ENCODE measurements around the gene BTBD2.
A peak's percentile ranks its signal among the peaks of the same experiment; 100 is the strongest.

BTBD2 gene

DNA sequence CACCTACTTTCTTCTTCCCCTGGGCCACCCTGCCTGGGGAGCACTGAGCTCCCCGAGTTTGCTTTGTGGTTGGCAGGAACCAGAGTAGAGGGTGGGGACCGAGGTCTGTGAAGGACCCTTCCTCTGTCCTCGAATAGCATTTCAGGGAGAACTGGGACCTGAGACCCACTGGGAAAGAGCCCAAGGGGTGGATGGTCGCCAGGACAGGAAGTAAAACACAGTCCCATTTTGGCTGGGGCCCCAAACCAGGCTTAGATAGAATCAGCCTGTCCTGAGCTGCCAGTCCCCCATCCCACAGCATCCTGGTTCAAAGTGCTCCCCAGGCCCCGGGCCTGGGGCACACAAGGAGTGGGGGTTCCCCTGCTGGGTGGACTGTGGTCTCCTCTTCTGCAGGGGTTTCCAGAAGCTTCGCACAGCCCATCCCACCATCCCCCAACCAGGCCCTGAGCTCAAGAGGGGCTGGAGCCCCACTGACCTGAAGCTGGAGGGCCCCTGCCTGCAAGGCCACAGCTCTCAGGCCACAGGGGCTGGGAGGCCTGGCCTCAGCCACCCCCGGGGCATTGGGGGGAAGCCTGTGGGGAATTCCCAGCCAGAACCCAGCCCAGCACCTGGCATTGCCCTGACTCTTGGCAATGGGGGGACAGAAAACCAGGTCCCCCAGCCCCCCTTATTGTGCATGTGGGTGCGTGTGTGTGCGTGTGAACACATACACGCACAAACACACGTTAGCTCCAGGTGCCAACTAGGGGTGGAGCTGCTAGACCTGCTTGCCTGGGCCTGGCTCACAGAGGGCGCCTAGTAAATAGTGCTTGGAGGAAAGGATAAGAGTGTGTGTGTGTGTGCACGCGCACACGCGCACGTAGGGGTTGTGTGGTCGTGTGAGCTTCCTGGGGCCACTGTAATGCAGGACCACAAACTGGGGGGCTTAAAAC, 36.5 kb upstream of the BTBD2 start:
- TF ChIP-seq, protein P1, sequence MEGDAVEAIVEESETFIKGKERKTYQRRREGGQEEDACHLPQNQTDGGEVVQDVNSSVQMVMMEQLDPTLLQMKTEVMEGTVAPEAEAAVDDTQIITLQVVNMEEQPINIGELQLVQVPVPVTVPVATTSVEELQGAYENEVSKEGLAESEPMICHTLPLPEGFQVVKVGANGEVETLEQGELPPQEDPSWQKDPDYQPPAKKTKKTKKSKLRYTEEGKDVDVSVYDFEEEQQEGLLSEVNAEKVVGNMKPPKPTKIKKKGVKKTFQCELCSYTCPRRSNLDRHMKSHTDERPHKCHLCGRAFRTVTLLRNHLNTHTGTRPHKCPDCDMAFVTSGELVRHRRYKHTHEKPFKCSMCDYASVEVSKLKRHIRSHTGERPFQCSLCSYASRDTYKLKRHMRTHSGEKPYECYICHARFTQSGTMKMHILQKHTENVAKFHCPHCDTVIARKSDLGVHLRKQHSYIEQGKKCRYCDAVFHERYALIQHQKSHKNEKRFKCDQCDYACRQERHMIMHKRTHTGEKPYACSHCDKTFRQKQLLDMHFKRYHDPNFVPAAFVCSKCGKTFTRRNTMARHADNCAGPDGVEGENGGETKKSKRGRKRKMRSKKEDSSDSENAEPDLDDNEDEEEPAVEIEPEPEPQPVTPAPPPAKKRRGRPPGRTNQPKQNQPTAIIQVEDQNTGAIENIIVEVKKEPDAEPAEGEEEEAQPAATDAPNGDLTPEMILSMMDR (IDR thresholded peaks at IDR 0.05; ENCODE audit: insufficient read depth, low read length, poor library complexity, severe bottlenecking): peak; percentile 15
- H3K4me3 ChIP-seq (replicated peaks; ENCODE audit: low read depth, low read length): peak overlapping the region; percentile 55; the same call in 1 of the 2 replicates
- no peaks in the 10 kb centered on the region for H3K27me3 ChIP-seq (replicated peaks; ENCODE audit: control insufficient read depth, insufficient read depth, low read length)
- DNase-seq (ENCODE audit: extremely low read depth, insufficient read length): peak; percentile 81
- peaks cover 16% of the 10 kb centered on the region for H3K36me3 ChIP-seq (ENCODE audit: control insufficient read depth, insufficient read depth, low read length)

DNA sequence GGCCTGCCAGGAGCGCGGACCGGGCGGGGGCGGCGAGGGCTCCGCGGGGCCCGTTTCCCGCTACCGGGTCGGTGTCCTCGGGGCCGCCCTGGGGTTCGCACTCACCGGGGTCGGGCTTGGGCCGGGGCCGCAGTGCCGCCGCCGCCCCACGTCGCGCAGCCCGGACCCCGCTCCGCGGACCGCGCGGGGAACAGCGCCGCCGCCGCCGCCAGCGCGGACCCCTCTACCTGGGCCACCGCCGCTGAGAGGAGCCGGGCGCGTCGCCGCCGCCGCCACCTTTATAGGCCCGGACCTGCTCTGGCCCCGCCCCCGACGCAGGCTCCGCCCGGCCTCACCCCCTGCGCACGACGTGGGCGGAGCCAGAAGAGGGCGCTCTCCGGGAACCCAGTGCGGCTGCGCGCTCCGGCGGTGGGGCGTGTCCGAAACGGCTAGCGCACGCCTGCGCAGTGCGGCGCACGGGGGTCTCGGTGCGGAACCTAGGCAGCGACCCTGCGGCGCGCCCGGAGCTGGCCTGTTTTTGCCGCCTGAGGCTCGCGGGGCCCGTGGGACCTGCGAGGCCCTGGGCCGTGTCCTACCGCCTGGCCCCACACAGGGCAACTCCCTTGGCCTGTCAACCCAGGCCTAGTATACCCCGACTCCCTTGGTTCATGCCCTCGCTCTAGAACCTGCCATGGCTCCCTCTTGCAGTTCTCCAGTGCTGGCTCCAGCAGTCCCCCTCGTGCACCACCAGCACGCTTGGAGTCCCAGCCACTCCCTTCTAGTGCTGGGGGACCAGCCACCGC, 35.7 kb upstream of the BTBD2 start, which contains the start of gene MKNK2:
Gene MKNK2, minus strand, starts transcription at position 254 of the 782 bp plus-strand sequence. CDS start 393 bp downstream, outside the sequence.
- Histone ChIP-seq H3K36me3 (ENCODE audit: control insufficient read depth, insufficient read depth, low read length) (peaks cover 21% of the 10 kb centered on the region), H3K4me3 (replicated peaks; ENCODE audit: low read depth, low read length) (peak within 1 kb of the TSS; percentile 98), H3K27me3 (replicated peaks; ENCODE audit: control insufficient read depth, insufficient read depth, low read length) (no peaks in the 10 kb centered on the region)
- DNase-seq (ENCODE audit: extremely low read depth, insufficient read length): peak; percentile 90
- TF ChIP-seq, protein P1 (IDR thresholded peaks at IDR 0.05; ENCODE audit: insufficient read depth, low read length, poor library complexity, severe bottlenecking): peak; percentile 33

DNA sequence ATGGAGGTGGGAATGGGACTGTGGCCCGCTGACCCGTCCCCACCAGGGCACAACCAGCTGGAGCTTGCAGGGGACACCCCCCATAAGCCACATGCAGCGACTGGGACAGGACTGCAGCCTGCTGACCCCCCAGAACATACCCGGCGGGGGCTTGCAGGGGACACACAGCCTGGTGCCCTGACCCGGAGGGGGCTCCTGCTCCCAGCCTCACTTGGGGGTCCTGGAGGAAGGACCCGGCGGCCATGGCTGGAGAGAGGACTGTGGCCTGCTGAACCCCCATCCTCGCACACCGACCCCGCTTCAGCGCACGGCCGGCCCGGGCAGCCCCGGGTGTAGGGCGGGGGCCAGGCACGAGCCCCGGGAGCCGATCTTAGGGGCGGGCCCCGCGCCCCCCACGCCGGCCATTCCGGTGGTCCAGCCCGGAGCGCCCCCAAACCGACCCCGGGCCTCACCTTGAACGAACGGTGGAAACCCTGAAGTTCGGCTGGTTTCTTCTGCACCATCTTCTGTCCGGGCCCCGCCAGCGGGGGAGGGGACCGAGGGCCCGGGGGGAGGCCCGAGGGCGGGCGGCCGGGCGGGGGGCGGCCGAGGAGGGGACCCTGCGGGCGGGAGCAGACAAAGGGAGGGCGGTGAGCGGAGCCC, 35.0 kb upstream of the BTBD2 start:
- H3K4me3 ChIP-seq (replicated peaks; ENCODE audit: low read depth, low read length): peak overlapping the region; percentile 98
- TF ChIP-seq, protein P1 (IDR thresholded peaks at IDR 0.05; ENCODE audit: insufficient read depth, low read length, poor library complexity, severe bottlenecking): no peak
- H3K27me3 ChIP-seq (replicated peaks; ENCODE audit: control insufficient read depth, insufficient read depth, low read length): no peaks in the 10 kb centered on the region
- H3K36me3 ChIP-seq (ENCODE audit: control insufficient read depth, insufficient read depth, low read length): peaks cover 27% of the 10 kb centered on the region
- DNase-seq (ENCODE audit: extremely low read depth, insufficient read length): no peak

DNA sequence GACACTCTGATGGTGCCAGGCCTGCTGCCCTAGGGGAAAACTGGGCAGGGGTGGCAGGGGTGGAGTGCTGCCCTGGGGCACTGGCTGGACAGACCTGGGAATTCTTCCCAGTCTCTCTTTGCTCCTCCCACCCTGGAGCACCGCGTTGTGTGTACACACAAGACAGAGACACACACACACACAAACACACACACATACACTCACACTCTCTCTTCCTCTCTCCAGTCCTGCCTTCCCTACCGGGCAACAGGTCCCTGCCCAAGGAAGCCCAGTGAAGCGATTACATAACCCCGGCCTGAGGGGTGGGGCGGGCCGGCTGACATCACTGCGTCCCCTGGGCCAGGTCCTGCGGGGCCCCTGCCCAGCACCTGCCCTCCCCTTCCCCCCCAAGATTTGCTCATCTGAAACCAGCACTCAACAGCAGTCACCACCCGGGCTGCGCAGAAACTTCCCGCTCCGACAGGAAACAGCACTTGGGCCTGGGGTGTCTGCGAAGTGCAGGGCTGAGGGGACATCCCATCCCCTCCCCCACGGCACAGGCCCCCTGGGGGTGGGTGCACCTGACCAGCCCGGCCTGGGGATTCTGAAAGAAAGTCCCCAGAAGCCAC, 34.3 kb upstream of the BTBD2 start:
- H3K36me3 ChIP-seq (ENCODE audit: control insufficient read depth, insufficient read depth, low read length): peaks cover 33% of the 10 kb centered on the region
- peak; percentile 85 for DNase-seq (ENCODE audit: extremely low read depth, insufficient read length)
- no peaks in the 10 kb centered on the region for H3K27me3 ChIP-seq (replicated peaks; ENCODE audit: control insufficient read depth, insufficient read depth, low read length)

More for the DNA sequence above, 34.3 kb upstream of the BTBD2 start:
- TF ChIP-seq, protein P1 (IDR thresholded peaks at IDR 0.05; ENCODE audit: insufficient read depth, low read length, poor library complexity, severe bottlenecking): no peak
- peak overlapping the region; percentile 98 for H3K4me3 ChIP-seq (replicated peaks; ENCODE audit: low read depth, low read length)

Measured in GM06990 (cell line).